Jurkat, Clone E6-1 (cell line): ENCODE results near the gene TSHZ2.
"Not testable (repeated sequence)": the region's sequence is repeated elsewhere in the genome, so short reads cannot be mapped to it uniquely, and the experiment has no call there.

Experiments used
- DNase-seq: peaks from one replicate; pipeline ENCODE4 v3.0.0-alpha.2; 2011; ENCODE audit warnings: low read depth, low spot score
- H3K4me3 ChIP-seq: 2 replicates; pipeline ENCODE4 v1.5.1; 2011; ENCODE audit warnings: mild to moderate bottlenecking, low read length, control low read depth, moderate library complexity

Gene TSHZ2

GRCh38 chr20:53423587-53424146, 451.5 kb downstream of the TSHZ2 start:
- DNase-seq, result no peak
- H3K4me3 ChIP-seq, result no peak overlapping the region

GRCh38 chr20:53425481-53425880, 453.3 kb downstream of the TSHZ2 start:
- no peak overlapping the region for H3K4me3 ChIP-seq
- no peak for DNase-seq

GRCh38 chr20:53425941-53426340, 453.8 kb downstream of the TSHZ2 start:
- no peak overlapping the region for H3K4me3 ChIP-seq
- no peak for DNase-seq

- no peak overlapping the region for H3K4me3 ChIP-seq
- DNase-seq, result no peak
Observed at GRCh38 chr20:53426766-53427312, 454.7 kb downstream of the TSHZ2 start.

GRCh38 chr20:53427951-53428350, 455.8 kb downstream of the TSHZ2 start:
- DNase-seq, result no peak
- no peak overlapping the region for H3K4me3 ChIP-seq

- DNase-seq, result no peak
- no peak overlapping the region for H3K4me3 ChIP-seq
Observed at GRCh38 chr20:53428588-53428987, 456.4 kb downstream of the TSHZ2 start.

- no peak for DNase-seq
Observed at GRCh38 chr20:53428996-53429395, 456.8 kb downstream of the TSHZ2 start.

GRCh38 chr20:53434662-53435061, 462.5 kb downstream of the TSHZ2 start:
- DNase-seq, result no peak
- no peak overlapping the region for H3K4me3 ChIP-seq

More at GRCh38 chr20:53428996-53429395, 456.8 kb downstream of the TSHZ2 start:
- H3K4me3 ChIP-seq, result no peak overlapping the region

GRCh38 chr20:53436927-53437326, 464.8 kb downstream of the TSHZ2 start:
- H3K4me3 ChIP-seq, DNase-seq: not testable (repeated sequence)

GRCh38 chr20:53438368-53438767, 466.2 kb downstream of the TSHZ2 start:
- no peak for DNase-seq
- no peak overlapping the region for H3K4me3 ChIP-seq

- H3K4me3 ChIP-seq, result no peak overlapping the region
- DNase-seq, result no peak
Observed at GRCh38 chr20:53439046-53439445, 466.9 kb downstream of the TSHZ2 start.

GRCh38 chr20:53439616-53440015, 467.5 kb downstream of the TSHZ2 start:
- DNase-seq, result no peak
- H3K4me3 ChIP-seq, result no peak overlapping the region

GRCh38 chr20:53444401-53445149, 472.4 kb downstream of the TSHZ2 start:
- DNase-seq, result no peak
- H3K4me3 ChIP-seq, result no peak overlapping the region

- H3K4me3 ChIP-seq, result no peak overlapping the region
- no peak for DNase-seq
Observed at GRCh38 chr20:53445321-53445731, 473.2 kb downstream of the TSHZ2 start.

- no peak for DNase-seq
- H3K4me3 ChIP-seq, result no peak overlapping the region
Observed at GRCh38 chr20:53445932-53446331, 473.8 kb downstream of the TSHZ2 start.

- H3K4me3 ChIP-seq, result no peak overlapping the region
Observed at GRCh38 chr20:53447316-53447715, 475.2 kb downstream of the TSHZ2 start.

GRCh38 chr20:53448426-53448825, 476.3 kb downstream of the TSHZ2 start:
- no peak overlapping the region for H3K4me3 ChIP-seq
- DNase-seq, result no peak

More at GRCh38 chr20:53447316-53447715, 475.2 kb downstream of the TSHZ2 start:
- DNase-seq, result no peak

GRCh38 chr20:53448875-53449274, 476.7 kb downstream of the TSHZ2 start:
- no peak for DNase-seq
- no peak overlapping the region for H3K4me3 ChIP-seq

GRCh38 chr20:53453076-53453475, 480.9 kb downstream of the TSHZ2 start:
- no peak overlapping the region for H3K4me3 ChIP-seq

GRCh38 chr20:53454675-53455276, 482.6 kb downstream of the TSHZ2 start:
- DNase-seq, result no peak
- no peak overlapping the region for H3K4me3 ChIP-seq

More at GRCh38 chr20:53453076-53453475, 480.9 kb downstream of the TSHZ2 start:
- DNase-seq, result no peak
